MCF 10A (cell line): ENCODE measurements around the gene ARFGEF3. TPM values are rescaled to one million over a fixed set of nuclear protein-coding genes. Genes with fewer than 3 reads are reported as not detected.

Source experiments
- BruUV-seq: library from RNA; stranded (reverse); fragments of 400-500 nt; replicated peaks from 2 replicates; lab custom pipeline; 2021; lab: Mats Ljungman, UMichigan
- CTCF ChIA-PET: fragments of 300-600 bp; sonication (Branson Sonifier 250); formaldehyde crosslinking; extraction: SDS; loops from one replicate; lab custom pipeline; 2021; ENCODE audit warnings: antibody characterized with exemption, inconsistent platforms; lab: Yijun Ruan, JAX
- POLR2A ChIA-PET: fragments of 300-600, 350-650 bp; sonication (Branson Sonifier 250); formaldehyde crosslinking; extraction: SDS; loops from one replicate; lab custom pipeline; 2020; ENCODE audit warnings: antibody characterized with exemption, inconsistent platforms; lab: Yijun Ruan, JAX
- DNase-seq: peaks from one replicate; pipeline ENCODE4 v3.0.0-alpha.2; 2018; ENCODE audit not compliant: unreplicated experiment
- H3K27ac Mint-ChIP-seq: one replicate; pipeline ENCODE4 v1.8.0; 2022; ENCODE audit warnings: mild to moderate bottlenecking, low read depth, mixed read lengths; ENCODE audit not compliant: unreplicated experiment
- H3K27me3 Mint-ChIP-seq: one replicate; pipeline ENCODE4 v1.8.0; 2022; ENCODE audit warnings: mixed read lengths; ENCODE audit not compliant: insufficient read depth, unreplicated experiment
- H3K36me3 Mint-ChIP-seq: one replicate; pipeline ENCODE4 v1.8.0; 2022; ENCODE audit warnings: mild to moderate bottlenecking, moderate library complexity, mixed read lengths; ENCODE audit not compliant: insufficient read depth, unreplicated experiment
- H3K4me1 Mint-ChIP-seq: one replicate; pipeline ENCODE4 v1.8.0; 2022; ENCODE audit warnings: mixed read lengths; ENCODE audit not compliant: insufficient read depth, unreplicated experiment
- H3K4me3 Mint-ChIP-seq: one replicate; pipeline ENCODE4 v1.8.0; 2022; ENCODE audit warnings: mild to moderate bottlenecking, moderate library complexity, mixed read lengths; ENCODE audit not compliant: unreplicated experiment
- H3K9me3 Mint-ChIP-seq: one replicate; pipeline ENCODE4 v1.8.0; 2022; ENCODE audit warnings: mixed read lengths; ENCODE audit not compliant: unreplicated experiment
- CTCF ChIP-seq: fragments of 200-600 bp; IDR thresholded peaks from one replicate; pipeline ENCODE4 v1.8.0; 2022; ENCODE audit warnings: antibody characterized with exemption, mild to moderate bottlenecking; ENCODE audit not compliant: unreplicated experiment
- intact Hi-C: fragments of 100-400 bp; cut with micrococcal nuclease; formaldehyde crosslinking; loops from 2 replicates; pipeline ENCODE4 v1.14.1; 2022
- total RNA-seq: library from RNA; stranded (reverse); gene quantifications from 2 replicates; pipeline ENCODE4 v1.2.3, GENCODE V29; 2022

ARFGEF3 gene
- total RNA-seq, 1 experiment from 2014 or later, result 3.4 TPM

- Mint-ChIP-seq H3K4me1 (no peaks in the 10 kb centered on the region), H3K36me3 (no peaks in the 10 kb centered on the region), H3K27me3 (no peaks in the 10 kb centered on the region), H3K9me3 (no peaks in the 10 kb centered on the region), H3K4me3 (no peak overlapping the region), H3K27ac (no peak overlapping the region)
- CTCF ChIA-PET, result interaction anchor here (0.8 kb wide), 1 partner anchor 8 kb away, joined by 4 read pairs; no protein-coding TSS in a partner anchor
- POLR2A ChIA-PET, result no interaction called here
- no peak for DNase-seq
- TF ChIP-seq CTCF, result no peak
- intact Hi-C loops, result no loop called here
- no TSS peak for BruUV-seq
These were observed 25.4 kb downstream of the ARFGEF3 start for GRCh38 chr6:138187156-138187555.

- no TSS peak for BruUV-seq
These were observed 26.7 kb downstream of the ARFGEF3 start for GRCh38 chr6:138188278-138188941.

GRCh38 chr6:138194287-138194686 is 32.5 kb downstream of the ARFGEF3 start:
- Mint-ChIP-seq H3K9me3 (no peaks in the 10 kb centered on the region), H3K36me3 (no peaks in the 10 kb centered on the region), H3K27ac (no peak overlapping the region), H3K27me3 (no peaks in the 10 kb centered on the region), H3K4me3 (no peak overlapping the region), H3K4me1 (no peaks in the 10 kb centered on the region)
- no peak for DNase-seq
- POLR2A ChIA-PET, result no interaction called here
- intact Hi-C loops, result no loop called here
- CTCF ChIA-PET, result interaction anchor here (0.7 to 1.4 kb wide), 3 partner anchors 15 to 210 kb away, joined by 3 read pairs; no protein-coding TSS in a partner anchor
- no TSS peak for BruUV-seq
- no peak for TF ChIP-seq CTCF

More at GRCh38 chr6:138188278-138188941, 26.7 kb downstream of the ARFGEF3 start:
- Mint-ChIP-seq H3K27ac (no peak overlapping the region), H3K27me3 (no peaks in the 10 kb centered on the region), H3K9me3 (no peaks in the 10 kb centered on the region), H3K4me1 (no peaks in the 10 kb centered on the region), H3K4me3 (no peak overlapping the region), H3K36me3 (no peaks in the 10 kb centered on the region)
- intact Hi-C loops, result no loop called here
- ChIA-PET CTCF (interaction anchor here (0.8 kb wide), 1 partner anchor 9 kb away, joined by 4 read pairs; no protein-coding TSS in a partner anchor), POLR2A (interaction anchor here (0.7 kb wide), 1 partner anchor 235 kb away, joined by 4 read pairs; no protein-coding TSS in a partner anchor)
- no peak for DNase-seq
- TF ChIP-seq CTCF, result no peak

- no peaks in the 10 kb centered on the region for H3K27me3 Mint-ChIP-seq
- POLR2A ChIA-PET, result interaction anchor here (0.6 to 0.9 kb wide), 2 partner anchors 55 to 529 kb away, joined by 4 to 6 read pairs; no protein-coding TSS in a partner anchor
- intact Hi-C loops, result no loop called here
- H3K27ac Mint-ChIP-seq, result no peak overlapping the region
- no peaks in the 10 kb centered on the region for H3K9me3 Mint-ChIP-seq
- TF ChIP-seq CTCF, result no peak
- H3K4me1 Mint-ChIP-seq, result no peaks in the 10 kb centered on the region
- H3K36me3 Mint-ChIP-seq, result no peaks in the 10 kb centered on the region
- no peak for DNase-seq
- CTCF ChIA-PET, result no interaction called here
- no peak overlapping the region for H3K4me3 Mint-ChIP-seq
- no TSS peak for BruUV-seq
These were observed 34.5 kb downstream of the ARFGEF3 start for GRCh38 chr6:138196122-138196738.
